Measurements from ENCODE around the gene SLC16A14.
A peak's percentile ranks its signal among the peaks of the same experiment; 100 is the strongest.

Gene SLC16A14

DNA sequence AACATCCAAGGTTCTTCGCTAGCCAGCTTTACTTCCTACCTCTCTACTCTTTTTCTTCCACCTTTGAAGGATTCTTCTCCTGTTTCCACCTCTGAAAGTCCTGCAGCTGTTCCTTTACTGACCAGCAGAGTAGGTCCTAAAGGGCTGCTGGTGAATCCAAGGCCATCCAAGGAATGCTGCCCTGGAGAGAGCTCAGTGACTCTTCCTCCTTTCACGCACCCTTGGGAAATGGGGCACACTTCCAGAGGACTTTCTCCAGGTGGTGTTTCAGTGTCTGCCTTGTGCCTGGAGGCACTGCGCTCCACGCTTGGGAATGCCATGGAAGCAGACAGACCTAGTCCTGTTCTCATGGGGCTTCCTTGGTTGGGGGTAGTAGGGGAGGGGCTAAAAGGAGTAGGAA, 45.4 kb downstream of the SLC16A14 start:
- no peak for DNase-seq

DNA sequence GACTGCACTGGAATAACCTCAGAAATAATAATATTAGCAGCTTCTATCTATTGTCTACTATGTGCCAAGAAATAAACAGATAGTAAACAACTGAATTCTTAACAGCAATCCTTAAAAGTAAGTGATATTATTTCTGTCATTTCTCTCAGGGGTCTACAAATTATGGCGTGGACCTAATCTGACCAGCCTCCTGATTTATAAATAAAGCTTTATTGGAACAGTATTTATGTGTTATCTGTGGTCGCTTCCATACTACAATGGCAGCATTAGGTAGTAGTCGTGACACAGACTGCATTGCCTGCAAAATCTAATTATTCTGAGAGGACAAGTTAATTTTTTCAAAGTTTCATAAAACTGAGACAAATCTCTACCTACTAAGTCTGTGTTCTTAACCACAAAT, 49.0 kb downstream of the SLC16A14 start:
- DNase-seq, result no peak

DNA sequence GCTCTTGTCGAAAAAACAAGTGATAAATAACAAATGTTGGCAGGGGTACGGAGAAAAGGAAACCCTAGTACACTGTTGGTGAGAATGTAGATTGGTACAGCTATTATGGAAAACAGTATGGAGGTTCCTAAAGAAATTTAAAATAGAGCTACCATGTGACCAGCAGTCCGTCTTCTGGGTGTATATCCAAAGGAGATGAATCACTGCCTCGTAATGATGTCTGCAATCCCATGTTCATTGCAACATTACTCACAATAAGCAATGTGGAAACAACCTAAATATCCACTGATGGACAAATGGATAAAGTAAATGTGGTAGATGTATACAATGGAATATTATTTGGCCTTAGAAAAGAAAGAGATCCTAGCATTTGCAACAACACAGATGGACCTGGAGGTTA, 50.6 kb downstream of the SLC16A14 start:
- peak; percentile 41 for DNase-seq

DNA sequence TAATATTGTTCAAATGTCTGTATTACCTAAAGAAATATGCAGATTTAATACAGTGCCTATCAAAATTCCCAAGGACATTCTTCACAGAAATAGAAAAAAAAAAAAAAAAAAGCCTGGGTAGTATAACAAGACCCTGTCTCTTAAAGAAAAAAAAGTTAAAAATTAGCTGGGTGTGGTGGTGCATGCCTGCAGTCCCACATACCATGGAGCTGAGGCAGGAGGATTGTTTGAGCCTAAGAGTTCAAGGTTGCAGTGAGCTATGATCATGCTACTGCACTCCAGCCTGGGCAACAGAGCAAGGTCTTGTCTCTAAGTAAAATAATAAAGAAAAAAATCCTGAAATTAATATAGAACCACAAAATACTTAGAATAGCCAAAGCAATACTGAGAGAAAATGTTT, 51.9 kb downstream of the SLC16A14 start:
- DNase-seq, result no peak

DNA sequence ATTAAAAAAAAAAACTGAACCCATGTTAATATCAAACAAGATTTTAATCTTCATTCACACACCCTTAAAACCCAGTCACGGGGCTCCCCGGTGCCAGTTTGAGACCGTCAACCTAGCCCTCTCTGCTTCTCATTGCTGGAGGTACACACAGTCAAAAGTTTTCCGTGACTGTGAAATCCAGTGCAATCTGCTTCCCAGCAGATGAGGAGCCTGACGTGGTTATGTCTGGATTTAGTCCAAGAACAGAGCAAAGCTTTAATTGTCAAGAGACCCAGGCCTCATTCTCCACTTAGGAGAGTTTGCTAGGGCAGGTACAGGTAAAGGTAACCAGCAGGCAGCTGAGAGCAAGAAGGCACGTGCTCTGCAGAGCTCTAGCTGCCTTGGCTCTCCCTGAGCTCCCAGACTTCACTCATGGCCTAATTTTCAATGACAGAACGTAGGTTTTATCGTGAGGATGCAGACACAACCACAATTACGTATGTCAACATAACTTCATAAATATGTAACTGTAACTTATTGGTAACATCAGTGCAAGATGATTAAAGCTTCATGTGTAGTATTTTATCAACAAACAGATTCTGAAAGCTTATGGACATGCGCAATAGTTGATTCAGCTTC, 56.3 kb downstream of the SLC16A14 start:
- DNase-seq, result peak; percentile 48

DNA sequence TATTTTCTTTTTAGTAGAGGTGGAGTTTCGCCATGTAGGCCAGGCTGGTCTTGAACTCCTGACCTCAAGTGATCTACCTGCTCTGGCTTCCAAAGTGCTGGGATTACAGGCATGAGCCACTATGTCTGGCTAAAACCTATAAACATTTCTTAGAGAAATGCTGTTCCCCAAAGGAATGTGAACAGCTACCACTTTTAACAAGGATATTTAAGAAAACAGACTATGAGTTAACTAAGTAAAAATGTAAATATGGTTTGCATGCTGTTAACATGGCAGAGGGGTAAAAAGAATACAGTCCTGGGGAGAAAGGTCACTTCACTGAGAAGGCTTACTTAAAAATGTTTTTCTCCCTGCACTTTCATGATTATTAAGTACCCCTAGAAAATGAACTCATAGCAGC, 57.1 kb downstream of the SLC16A14 start:
- peak; percentile 70 for DNase-seq

DNA sequence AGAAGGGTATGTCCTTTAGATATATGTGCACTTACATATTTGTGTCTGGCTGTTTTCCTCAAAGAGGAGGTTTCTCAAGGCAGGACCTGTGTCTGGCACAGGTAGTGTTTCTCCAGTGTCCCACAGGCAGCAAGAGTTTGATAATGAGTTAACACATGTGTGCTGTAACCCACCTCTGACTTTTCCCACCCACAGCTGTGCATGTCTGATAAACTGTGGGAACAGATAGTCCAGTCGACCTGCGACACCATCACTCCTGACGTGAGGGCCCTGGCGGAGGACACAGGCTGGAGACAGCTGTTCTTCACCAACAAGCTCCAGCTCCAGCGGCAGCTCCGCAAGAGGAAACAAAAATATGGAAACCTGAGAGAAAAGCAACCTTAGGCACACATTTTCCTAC, 58.2 kb downstream of the SLC16A14 start:
- no peak for DNase-seq

DNA sequence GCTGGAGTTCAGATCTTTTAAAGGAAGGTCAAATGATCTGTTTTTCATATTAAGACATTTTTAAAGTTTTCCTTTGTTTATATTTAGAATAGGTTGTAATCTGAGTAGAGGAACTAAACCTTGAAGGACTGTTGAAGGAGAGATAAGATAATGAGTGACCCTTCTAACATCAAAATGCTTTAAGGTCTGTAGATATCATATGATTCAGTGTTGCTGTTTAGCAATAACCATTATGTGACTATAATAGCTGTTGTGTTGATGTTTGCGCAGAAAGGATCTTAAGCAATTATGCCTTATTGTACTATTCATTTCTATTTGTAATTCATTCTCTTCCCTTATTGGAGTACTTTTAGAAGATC, 60.0 kb downstream of the SLC16A14 start:
- no peak for DNase-seq

DNA sequence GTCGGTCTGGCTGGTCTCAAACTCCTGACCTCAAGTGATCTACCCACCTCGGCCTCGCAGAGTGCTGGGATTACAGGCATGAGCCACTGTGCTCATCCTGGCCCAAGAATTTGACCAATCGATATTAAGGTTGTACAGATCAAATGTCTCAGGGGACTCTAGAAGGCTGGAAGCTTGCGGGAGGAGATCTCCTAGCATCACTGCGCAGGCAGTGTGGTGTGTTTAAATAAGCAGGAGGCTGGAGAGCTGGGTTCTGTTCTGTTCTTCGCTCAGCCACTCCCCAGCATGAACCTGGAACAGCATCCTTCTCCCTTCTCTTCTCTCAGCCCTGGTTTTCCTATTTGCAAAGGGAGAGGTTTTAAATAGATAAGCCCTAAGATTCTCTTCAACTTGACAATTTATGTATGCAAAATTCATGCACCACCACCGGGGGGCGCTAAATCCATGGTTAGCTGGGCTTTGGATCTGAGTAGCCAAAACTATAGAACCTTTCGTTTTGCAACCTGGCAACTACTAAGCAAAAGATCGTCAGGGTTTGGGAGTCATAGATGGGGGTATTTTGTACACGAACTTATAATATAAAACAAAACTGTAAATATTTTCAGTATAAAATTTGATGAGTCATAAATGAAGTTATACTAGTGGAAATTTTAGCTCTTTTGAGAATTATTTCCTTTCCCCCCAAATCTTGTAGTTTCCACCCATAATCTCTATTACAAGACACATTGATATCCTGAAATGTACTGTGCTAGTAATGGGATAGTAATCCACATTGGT, 60.6 kb downstream of the SLC16A14 start:
- peak; percentile 61 for DNase-seq

DNA sequence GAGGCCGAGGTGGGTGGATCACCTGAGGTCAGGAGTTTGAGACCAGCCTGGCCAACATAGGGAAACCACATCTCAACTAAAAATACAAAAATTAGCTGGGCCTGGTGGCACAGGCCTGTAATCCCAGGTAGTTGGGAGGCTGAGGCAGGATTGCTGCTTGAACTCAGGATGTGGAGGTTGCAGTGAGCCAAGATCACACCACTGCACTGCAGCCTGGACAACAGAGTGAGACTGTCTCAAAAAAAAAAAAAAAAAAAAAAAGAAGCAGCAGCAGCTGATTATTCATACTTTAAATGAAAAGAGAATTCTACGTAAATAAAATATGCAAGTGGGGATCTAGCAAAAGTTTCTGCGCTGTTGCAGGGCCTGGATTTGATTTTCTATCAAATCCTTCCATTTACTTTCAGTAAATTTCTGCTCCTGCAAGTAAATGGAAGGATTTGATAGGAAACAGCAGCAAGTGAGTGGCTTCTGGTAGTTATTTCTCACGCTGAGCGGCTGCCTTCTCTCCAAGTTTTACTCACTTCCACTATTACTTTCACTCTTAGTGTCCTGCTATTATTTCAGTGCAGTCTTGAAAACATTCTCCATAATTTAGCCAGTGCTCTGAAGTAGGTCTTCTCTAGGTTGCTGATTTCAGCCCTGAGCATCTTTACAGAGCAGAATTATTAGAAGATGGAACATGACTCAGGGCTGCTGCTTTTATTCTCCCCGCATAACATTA, 68.4 kb downstream of the SLC16A14 start:
- no peak for DNase-seq

DNA sequence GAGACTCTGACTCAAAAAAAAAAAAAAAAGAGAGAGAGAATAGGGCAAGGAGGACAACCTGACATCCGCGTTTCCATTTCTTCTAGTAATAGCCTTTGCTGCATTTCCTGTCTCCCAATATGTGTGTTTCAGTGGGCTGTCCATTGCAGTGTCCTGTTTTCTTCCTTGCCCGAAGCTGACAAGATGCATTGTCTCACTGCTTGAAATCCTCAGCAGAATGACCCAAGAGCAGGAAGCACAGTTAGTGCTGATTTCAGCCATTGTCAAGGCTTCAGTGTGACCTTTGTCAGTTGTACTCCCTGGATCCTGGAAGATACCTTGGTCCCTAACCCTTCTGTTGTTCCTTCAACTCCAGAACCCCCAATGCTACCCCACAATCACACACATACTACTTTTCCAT, 71.2 kb downstream of the SLC16A14 start:
- DNase-seq, result no peak

DNA sequence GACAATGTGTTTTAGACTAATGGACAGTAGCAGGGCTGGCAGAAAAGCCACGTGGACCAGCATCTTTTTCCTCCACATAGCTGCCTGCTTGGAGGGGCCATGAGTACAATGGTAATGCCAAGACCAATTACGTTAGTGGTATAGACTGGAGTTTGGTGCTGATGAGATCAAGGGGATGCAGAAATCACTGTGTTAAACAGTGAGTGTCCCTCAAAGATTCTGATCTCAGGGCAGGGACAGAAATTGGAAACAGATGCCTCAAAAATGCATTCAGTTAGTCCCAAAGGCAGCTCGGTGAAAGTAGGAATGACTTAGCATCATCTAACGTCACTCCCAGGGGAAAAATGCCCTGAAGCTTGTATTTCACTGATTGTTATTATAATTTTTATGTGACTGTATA, 72.4 kb downstream of the SLC16A14 start:
- DNase-seq, result peak; percentile 75

DNA sequence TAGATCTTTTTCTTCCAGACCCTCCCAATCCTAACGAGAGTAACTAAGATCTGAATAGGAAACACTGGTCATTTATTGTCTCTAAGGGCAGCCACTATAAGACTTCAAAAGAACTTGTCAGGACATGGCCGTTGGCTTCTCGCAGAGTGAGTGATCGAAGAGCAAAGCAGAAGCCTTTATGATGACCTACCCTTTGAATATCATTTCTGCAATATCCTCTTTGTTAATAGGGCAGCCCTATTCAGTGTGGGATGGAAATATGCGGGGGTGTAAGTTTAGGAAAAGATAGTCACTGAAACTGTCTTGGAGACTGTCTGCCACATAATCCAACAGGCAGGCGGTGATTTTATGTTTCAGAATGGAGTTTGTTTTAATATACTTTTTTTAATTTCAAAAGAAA, 75.5 kb downstream of the SLC16A14 start:
- no peak for DNase-seq

Measured in fibroblast of upper back skin (primary cell).